Measurements from ENCODE around the gene LPCAT3.
A peak's percentile ranks its signal among the peaks of the same experiment; 100 is the strongest.

Gene LPCAT3

GRCh38 chr12:6962285-6963015 lies 55.8 kb downstream of the LPCAT3 start:
- peak; percentile 99 for DNase-seq

GRCh38 chr12:6961695-6962284 lies 56.5 kb downstream of the LPCAT3 start:
- peak; percentile 100 for DNase-seq

GRCh38 chr12:6961278-6961694 lies 57.0 kb downstream of the LPCAT3 start:
- DNase-seq, result peak; percentile 98

GRCh38 chr12:6960593-6961277 lies 57.5 kb downstream of the LPCAT3 start:
- DNase-seq, result peak; percentile 70

- no peak for DNase-seq
These were observed 58.3 kb downstream of the LPCAT3 start for GRCh38 chr12:6959805-6960592.

GRCh38 chr12:6959058-6959804 lies 59.0 kb downstream of the LPCAT3 start:
- no peak for DNase-seq

- no peak for DNase-seq
These were observed 59.6 kb downstream of the LPCAT3 start for GRCh38 chr12:6958609-6959057.

- no peak for DNase-seq
These were observed 60.3 kb downstream of the LPCAT3 start for GRCh38 chr12:6957741-6958608.

- no peak for DNase-seq
These were observed 61.0 kb downstream of the LPCAT3 start for GRCh38 chr12:6957151-6957701.

- DNase-seq, result no peak
These were observed 62.1 kb downstream of the LPCAT3 start for GRCh38 chr12:6956021-6956727.

GRCh38 chr12:6955108-6956020 lies 62.9 kb downstream of the LPCAT3 start:
- DNase-seq, result no peak

- no peak for DNase-seq
These were observed 63.8 kb downstream of the LPCAT3 start for GRCh38 chr12:6954316-6955107.

GRCh38 chr12:6953442-6954315 lies 64.6 kb downstream of the LPCAT3 start:
- no peak for DNase-seq

GRCh38 chr12:6952863-6953441 lies 65.3 kb downstream of the LPCAT3 start:
- no peak for DNase-seq

GRCh38 chr12:6952121-6952862 lies 66.0 kb downstream of the LPCAT3 start:
- no peak for DNase-seq

GRCh38 chr12:6951551-6952120 lies 66.6 kb downstream of the LPCAT3 start:
- DNase-seq, result no peak

Data from NCI-H2171 treated with DMSO at 0.1 percent for 48 hours (cell line).